ENCODE data around the gene TMEM204.

- TF ChIP-seq, protein P1, sequence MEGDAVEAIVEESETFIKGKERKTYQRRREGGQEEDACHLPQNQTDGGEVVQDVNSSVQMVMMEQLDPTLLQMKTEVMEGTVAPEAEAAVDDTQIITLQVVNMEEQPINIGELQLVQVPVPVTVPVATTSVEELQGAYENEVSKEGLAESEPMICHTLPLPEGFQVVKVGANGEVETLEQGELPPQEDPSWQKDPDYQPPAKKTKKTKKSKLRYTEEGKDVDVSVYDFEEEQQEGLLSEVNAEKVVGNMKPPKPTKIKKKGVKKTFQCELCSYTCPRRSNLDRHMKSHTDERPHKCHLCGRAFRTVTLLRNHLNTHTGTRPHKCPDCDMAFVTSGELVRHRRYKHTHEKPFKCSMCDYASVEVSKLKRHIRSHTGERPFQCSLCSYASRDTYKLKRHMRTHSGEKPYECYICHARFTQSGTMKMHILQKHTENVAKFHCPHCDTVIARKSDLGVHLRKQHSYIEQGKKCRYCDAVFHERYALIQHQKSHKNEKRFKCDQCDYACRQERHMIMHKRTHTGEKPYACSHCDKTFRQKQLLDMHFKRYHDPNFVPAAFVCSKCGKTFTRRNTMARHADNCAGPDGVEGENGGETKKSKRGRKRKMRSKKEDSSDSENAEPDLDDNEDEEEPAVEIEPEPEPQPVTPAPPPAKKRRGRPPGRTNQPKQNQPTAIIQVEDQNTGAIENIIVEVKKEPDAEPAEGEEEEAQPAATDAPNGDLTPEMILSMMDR (IDR thresholded peaks at IDR 0.05; ENCODE audit: low read depth, low read length, poor library complexity, severe bottlenecking): no peak
- no peak for TF ChIP-seq EZH2phosphoT487 (IDR thresholded peaks at IDR 0.05; ENCODE audit: borderline replicate concordance, low read length)
Observed at GRCh38 chr16:1597154-1597553, 63.7 kb downstream of the TMEM204 start.
